GM18519 (cell line): ENCODE measurements around the gene UGT8.

Experiments used
- ATAC-seq: cut with Tn5 transposase; IDR thresholded peaks from one replicate; pipeline ENCODE4 v1.9.1; 2021; ENCODE audit warnings: mild to moderate bottlenecking, moderate library complexity; ENCODE audit not compliant: unreplicated experiment, low FRiP score

UGT8 gene

DNA sequence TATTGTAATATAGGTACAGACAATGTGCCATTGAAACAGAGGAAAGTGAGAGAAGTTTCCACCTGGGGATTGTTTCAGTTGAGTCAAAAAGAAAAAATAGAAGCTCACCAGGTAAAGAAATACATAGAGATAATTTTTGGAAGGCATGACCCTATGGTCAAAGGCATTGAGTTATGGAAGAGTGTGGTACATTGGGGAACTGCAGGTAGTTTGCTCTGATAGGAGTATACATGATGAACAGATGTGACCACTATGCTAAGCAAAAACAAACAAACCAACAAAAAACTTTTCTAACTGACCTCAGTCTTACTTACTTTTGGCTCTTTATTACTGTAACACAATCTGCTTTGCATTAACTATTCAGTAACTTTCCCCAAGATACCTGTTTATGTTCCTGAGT, 85.9 kb downstream of the UGT8 start:
- no peak for ATAC-seq

DNA sequence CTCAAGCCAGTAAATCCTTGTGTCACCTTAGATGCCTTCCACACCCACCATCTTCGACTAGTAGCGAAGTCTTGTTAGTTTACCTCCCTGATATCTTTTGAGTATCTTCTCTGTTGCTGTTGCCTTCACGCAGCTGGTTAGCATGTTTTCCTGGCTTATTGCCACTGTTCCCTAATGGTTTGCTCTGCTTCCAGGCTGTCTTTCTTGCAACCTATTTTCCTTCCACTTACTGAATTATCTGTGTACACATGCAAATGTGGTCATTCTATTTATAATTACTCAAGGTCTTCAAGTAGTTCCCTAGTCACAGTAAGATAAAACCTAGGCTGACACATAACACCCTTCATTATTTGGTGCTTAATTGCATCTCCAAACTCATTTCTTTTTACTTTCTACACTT, 89.5 kb downstream of the UGT8 start:
- no peak for ATAC-seq

DNA sequence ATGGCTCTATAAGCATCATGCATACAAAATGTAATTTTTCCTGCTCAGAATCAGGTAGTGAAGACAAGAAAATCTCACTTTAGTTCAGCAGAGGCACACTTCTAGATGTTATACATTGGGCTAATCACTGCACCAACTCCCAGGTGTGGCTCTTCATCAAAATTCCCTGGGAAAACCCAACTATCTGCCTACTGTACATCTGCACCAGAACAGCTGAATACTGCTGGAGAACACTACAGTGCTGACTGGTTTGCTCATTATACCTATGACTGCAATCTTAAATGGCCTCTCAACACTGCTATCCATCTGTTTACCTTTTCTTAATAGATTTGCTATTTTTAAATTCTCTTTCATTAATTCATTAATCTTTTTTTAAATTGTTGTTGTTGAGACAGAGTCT, 92.0 kb downstream of the UGT8 start:
- ATAC-seq: no peak

DNA sequence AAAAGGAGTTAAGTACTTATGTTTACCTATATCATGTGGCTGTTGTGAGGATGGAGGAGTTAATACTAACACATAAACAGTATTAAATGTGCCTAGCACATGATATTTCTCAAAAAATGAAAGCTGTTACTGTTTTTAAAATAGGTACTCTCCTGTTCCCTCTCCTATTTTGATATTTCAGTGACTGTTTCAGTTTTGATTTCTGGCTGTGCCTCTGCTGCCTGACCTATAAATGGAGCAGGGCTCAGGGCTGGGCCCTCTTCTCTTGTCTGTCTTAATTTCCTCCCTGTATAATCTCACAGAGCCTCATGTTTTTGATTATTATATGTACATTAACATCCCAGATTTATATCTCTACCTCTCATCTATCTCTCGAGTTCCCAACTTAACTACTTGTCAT, 93.3 kb downstream of the UGT8 start:
- ATAC-seq: peak; percentile 85

DNA sequence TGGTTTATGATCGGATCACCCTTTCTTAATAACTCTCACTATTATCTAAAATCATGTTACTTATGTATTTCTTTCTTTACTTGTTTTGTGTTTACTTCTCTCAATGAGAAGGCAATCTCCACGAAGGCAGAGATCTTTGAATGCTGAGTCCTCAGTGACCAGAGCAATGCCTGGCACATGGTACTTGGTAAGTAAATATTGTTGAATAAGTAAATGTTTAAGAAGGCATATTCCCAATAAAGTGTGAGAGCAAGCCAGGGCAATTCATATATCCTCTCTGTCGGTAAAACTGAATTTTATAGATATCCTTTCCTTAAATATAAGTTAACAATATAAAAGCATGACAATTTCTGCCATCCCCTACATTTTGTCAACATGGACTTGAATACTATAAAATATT, 94.4 kb downstream of the UGT8 start:
- ATAC-seq: no peak

DNA sequence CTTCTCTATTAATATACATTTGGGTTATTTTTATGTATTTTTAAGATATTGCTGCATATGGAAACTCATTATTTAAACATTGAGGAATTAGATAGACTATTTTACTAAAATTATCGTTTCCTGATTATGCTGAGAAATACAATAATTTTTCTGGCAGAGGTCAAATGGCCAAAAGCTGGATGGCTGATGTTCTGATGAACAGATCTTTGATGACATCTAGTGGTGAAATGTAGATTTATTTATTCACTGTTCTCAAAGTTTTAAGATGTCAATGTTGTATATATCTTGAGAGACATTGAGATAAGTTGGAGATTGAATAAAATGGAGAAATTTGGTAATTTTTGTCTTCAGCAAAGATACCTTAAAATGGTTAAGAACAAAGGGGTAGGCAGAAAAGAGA, 96.2 kb downstream of the UGT8 start:
- no peak for ATAC-seq

DNA sequence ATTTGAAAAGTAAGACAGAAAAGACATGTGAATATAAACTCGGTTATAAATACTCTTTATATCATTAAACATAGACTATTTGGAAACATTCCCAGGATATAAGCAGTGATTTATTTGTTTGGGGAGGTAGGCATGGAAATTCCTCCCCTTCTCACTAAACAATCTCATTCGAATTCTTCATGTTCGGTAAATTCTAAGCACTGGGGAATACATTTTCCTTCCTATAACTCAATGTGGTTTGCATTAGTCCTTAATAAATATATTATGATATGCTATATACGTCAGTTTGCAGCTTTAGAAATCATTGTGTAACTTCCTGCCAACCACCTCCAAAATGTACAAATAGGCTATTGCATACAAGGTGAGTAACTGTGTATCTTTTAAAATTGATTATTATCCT, 99.6 kb downstream of the UGT8 start:
- no peak for ATAC-seq

DNA sequence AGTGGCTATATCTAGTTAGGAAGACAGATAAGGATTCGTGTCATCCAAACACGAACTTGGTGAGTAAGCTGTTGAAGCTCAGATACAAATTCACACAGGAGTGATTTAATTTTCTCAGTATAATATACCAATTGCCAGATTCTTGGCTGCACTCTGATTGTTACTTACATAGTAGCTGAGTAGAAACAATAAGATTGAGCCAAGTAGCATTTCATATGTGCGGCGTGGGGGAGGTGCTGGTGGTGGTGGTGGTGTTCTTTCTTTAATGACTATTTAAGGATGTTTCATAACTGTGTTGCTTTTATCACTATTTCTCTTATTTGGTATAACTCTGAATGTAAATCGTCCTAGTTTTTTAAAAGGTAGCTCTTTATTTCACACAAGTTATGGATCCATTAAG, 102.9 kb downstream of the UGT8 start:
- ATAC-seq: no peak

DNA sequence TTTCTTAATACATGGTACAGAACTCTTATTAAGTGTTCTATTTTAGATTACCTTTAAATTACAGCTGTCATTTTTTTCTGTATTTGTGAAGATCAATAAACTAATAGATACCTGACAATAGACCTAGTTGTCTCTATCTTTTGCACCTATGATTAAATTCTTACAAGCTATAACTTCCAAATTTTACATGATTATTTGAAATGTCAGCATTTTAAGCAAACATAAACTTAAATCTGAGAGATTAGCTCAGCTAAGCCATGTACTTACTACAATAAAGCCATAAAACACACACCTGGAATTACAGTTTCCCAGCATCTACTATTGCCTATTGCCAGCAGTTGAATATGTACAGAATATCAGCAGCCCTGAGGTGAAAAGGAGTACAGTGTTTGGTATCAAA, 118.8 kb downstream of the UGT8 start:
- ATAC-seq: no peak

DNA sequence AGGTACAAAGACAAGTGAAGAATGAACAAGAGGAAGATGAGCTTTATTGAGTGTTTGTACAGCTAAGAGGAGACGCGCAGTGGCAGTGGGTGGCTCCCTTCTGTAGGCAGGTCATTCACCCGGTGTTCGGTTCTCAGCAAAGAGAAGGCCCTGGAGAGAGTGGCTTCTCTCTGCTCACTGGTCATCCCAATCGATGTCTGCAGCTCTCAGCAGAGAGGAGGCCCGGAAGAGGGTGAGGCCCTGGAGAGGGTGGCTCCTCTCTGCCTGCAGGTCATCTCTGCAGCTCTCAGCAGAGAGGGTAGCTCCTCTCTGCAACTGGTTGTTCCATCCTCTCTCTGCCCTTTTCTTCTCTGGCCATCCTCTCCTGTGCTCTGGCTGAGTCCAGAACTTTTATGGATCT, 126.5 kb downstream of the UGT8 start:
- ATAC-seq: no peak

DNA sequence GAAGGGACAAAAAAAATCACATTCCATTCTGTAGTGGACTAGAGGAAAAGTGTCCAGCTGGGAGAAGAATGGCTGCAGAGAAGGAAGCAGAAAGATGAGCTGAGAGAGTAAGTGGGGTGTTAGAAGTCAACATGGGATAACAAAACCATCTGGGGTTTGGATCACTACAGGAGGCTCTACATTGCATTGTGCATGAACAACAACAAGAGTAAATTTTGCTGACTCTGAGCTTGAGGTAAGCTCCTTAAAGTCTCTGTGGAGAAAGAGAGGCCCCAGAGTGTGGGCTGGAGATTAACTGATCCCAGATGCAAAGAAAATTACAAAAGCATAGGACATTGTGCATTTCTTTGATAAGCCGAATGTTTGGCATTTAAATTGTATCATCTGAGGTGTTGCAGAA, 128.9 kb downstream of the UGT8 start:
- no peak for ATAC-seq
